Hippocampal formation (tissue), 2 donors: ENCODE data around the gene VWA5A.

ENCODE experiments used
- DNase-seq, 2 donors: peaks; one replicate each; lab custom pipeline; 2025; lab: John Stamatoyannopoulos, UW

VWA5A gene

GRCh38 chr11:124114942-124115781 is at the start of gene VWA5A:
Gene VWA5A, plus strand, starts transcription at chr11:124115450. Its CDS starts 2,062 bp downstream, at chr11:124117512.
- peak; percentile 19 to 40 for DNase-seq

GRCh38 chr11:124068601-124069110 is 46.6 kb upstream of the VWA5A start:
- no peak for DNase-seq

- peak in 1 of 2 donors; percentile 43 for DNase-seq
Observed at GRCh38 chr11:124069429-124070401, 45.5 kb upstream of the VWA5A start.

GRCh38 chr11:124070915-124071622 is 44.2 kb upstream of the VWA5A start:
- peak; percentile 65 to 68 for DNase-seq

GRCh38 chr11:124071623-124071948 is 43.7 kb upstream of the VWA5A start:
- no peak for DNase-seq

- DNase-seq, result no peak
Observed at GRCh38 chr11:124072147-124072546, 43.1 kb upstream of the VWA5A start.

GRCh38 chr11:124074554-124074953 is 40.7 kb upstream of the VWA5A start:
- DNase-seq, result no peak

GRCh38 chr11:124075492-124075840 is 39.8 kb upstream of the VWA5A start:
- no peak for DNase-seq

GRCh38 chr11:124075841-124076651 is 39.2 kb upstream of the VWA5A start:
- peak in 1 of 2 donors; percentile 16 for DNase-seq

GRCh38 chr11:124077266-124077665 is 38.0 kb upstream of the VWA5A start:
- DNase-seq, result no peak

GRCh38 chr11:124078591-124078990 is 36.7 kb upstream of the VWA5A start:
- no peak for DNase-seq

- DNase-seq, result no peak
Observed at GRCh38 chr11:124079631-124080326, 35.5 kb upstream of the VWA5A start.

- DNase-seq, result no peak
Observed at GRCh38 chr11:124080327-124081001, 34.8 kb upstream of the VWA5A start.

GRCh38 chr11:124081483-124081882 is 33.8 kb upstream of the VWA5A start:
- no peak for DNase-seq

- no peak for DNase-seq
Observed at GRCh38 chr11:124082371-124082770, 32.9 kb upstream of the VWA5A start.

GRCh38 chr11:124085583-124085982 is 29.7 kb upstream of the VWA5A start:
- no peak for DNase-seq

GRCh38 chr11:124085997-124086846 is 29.0 kb upstream of the VWA5A start:
- peak; percentile 5 to 55 for DNase-seq

GRCh38 chr11:124090996-124091395 is 24.3 kb upstream of the VWA5A start:
- peak in 1 of 2 donors; percentile 30 for DNase-seq

- no peak for DNase-seq
Observed at GRCh38 chr11:124093330-124093729, 21.9 kb upstream of the VWA5A start.
